ENCODE measurements around the gene SAPCD1.
A peak's percentile ranks its signal among the peaks of the same experiment; 100 is the strongest.

The SAPCD1 gene

DNA sequence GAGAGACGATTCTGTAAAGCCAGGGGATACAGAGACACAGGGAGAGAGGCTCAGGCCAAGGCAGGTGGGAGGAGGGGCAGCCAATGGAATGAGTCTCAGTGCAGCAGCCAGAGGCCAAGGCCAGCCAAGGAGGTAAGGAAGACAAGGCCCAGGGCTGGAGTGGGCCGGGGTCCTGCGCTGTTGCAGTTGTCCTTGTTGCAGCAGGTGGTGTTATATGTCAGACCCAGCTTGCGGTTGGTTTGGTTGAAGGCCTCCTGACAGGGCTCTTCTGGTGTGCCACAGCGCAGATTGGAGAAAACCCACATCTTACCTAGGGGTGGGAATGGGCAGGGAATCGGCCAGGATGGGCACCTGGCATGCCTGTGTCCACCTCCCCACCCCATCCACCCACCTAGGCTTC is 43.5 kb upstream of the SAPCD1 start:
- CTCF ChIA-PET, result no interaction called here

DNA sequence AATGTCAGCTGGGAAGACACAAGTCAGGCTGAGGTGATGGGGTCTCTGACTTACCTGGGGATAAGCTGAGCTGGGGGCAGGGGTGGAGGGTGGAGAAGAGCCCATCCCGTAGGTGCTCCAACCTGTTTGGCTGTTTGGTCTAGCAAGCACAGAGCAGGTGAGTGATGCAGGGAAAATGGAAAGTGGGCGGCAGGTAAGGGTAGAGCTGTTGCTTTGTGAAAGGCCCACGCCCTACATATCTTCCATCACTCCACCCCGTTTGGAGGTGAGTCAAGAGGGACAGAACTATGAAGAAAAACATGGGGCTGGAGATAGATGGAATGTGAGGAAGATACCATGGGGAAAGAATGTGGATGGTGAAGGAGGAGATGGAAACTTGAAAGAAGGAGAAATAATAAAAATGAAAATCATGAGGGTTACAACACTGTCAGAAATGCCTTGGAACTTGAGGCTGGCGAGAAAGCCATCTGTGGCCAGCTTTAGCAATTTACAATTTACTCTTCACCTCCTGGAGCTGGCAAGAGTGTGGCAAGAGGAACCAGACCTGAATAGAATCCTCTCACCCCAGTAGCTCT is 42.2 kb upstream of the SAPCD1 start:
- peaks cover 0 to 30% (median 23%) of the 10 kb centered on the region in 4 experiments for H3K4me1 ChIP-seq (ENCODE audit: control extremely low read depth in 1 of 4, control insufficient read depth in 4 of 4, insufficient read depth in 4 of 4, low read length in 3 of 4)
- no peak overlapping the region for H3K27ac ChIP-seq (ENCODE audit: insufficient read depth in 1 of 2, low read depth in 1 of 2, low read length in 2 of 2, poor library complexity in 1 of 2, severe bottlenecking in 2 of 2)
- ChIA-PET POLR2A (no interaction called here), CTCF (interaction anchor here (0.9 to 2.4 kb wide), 4 partner anchors 9 to 110 kb away, joined by 3 to 6 read pairs (median 4); no protein-coding TSS in a partner anchor)
- no peaks in the 10 kb centered on the region for H3K27me3 ChIP-seq (replicated peaks in 2 of 5; ENCODE audit: control insufficient read depth in 4 of 5, insufficient read depth in 5 of 5, low read length in 4 of 5)
- H3K4me3 ChIP-seq (ENCODE audit: control insufficient read depth in 1 of 7, extremely low read depth in 1 of 7, insufficient read depth in 4 of 7, low read depth in 2 of 7, low read length in 6 of 7), result no peak overlapping the region
- 100% methylated on average over 5 of the region's 5 CpGs for WGBS (ENCODE audit: insufficient coverage)
- peaks cover 0 to 3% (median 1%) of the 10 kb centered on the region in 4 experiments for H3K36me3 ChIP-seq (ENCODE audit: control insufficient read depth in 4 of 4, insufficient read depth in 4 of 4, low read length in 3 of 4)
- H3K9me3 ChIP-seq (ENCODE audit: control extremely low read depth in 1 of 5, control insufficient read depth in 4 of 5, insufficient read depth in 2 of 5, low read depth in 1 of 5, low read length in 4 of 5), result no peaks in the 10 kb centered on the region
- DNase-seq, result no peak

More for the DNA sequence above, 43.5 kb upstream of the SAPCD1 start:
- Histone ChIP-seq H3K4me3 (ENCODE audit: control insufficient read depth in 1 of 7, extremely low read depth in 1 of 7, insufficient read depth in 4 of 7, low read depth in 2 of 7, low read length in 6 of 7) (no peak overlapping the region), H3K36me3 (ENCODE audit: control insufficient read depth in 4 of 4, insufficient read depth in 4 of 4, low read length in 3 of 4) (no peaks in the 10 kb centered on the region), H3K4me1 (ENCODE audit: control extremely low read depth in 1 of 4, control insufficient read depth in 4 of 4, insufficient read depth in 4 of 4, low read length in 3 of 4) (peaks cover 2 to 28% (median 19%) of the 10 kb centered on the region in 4 experiments), H3K9me3 (ENCODE audit: control extremely low read depth in 1 of 5, control insufficient read depth in 4 of 5, insufficient read depth in 2 of 5, low read depth in 1 of 5, low read length in 4 of 5) (no peaks in the 10 kb centered on the region), H3K27me3 (replicated peaks in 2 of 5; ENCODE audit: control insufficient read depth in 4 of 5, insufficient read depth in 5 of 5, low read length in 4 of 5) (no peaks in the 10 kb centered on the region), H3K27ac (ENCODE audit: insufficient read depth in 1 of 2, low read depth in 1 of 2, low read length in 2 of 2, poor library complexity in 1 of 2, severe bottlenecking in 2 of 2) (no peak overlapping the region)
- POLR2A ChIA-PET, result no interaction called here
- no peak for DNase-seq
- WGBS (ENCODE audit: insufficient coverage), result 89% methylated on average over 4 of the region's 6 CpGs

DNA sequence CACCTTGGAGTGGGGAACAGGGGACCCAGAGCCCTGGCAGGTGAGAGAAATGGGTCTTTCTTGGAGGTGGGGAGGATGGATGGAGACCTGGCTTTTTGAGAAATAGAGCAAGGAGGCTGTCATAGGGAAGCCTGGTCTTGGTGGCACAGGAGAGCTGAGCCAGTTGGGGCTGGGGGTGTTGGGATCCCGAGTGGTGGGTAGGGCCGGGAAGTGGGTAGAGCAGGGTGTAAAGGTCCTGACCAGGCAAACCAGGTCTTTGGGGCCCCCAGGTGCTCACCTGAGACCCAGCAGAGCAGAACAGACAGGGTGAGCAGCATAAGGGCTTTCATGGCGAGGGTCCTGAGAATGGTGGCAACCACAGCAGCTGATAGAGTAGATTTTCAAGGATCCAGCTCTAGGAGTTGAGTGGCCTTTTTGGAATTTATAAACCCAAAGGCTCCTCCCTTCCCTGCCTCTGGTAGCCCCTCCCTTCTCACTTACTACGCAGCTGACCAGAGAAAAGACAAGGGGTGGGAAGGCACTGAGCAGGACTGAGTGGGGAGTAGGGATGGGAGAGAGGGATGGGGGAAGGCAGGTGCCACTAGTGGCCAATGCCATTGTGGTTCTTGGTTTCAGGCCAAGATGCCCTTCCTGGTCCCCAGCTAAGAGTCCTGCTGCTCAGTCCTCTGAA is 41.0 kb upstream of the SAPCD1 start, which contains the start of gene LY6G6C:
TSS of gene LY6G6C (minus strand) at position 396 of the 670 bp plus-strand sequence. CDS start at position 329, 67 bp downstream.
- Histone ChIP-seq H3K9me3 (ENCODE audit: control extremely low read depth in 1 of 5, control insufficient read depth in 4 of 5, insufficient read depth in 2 of 5, low read depth in 1 of 5, low read length in 4 of 5) (no peaks in the 10 kb centered on the region), H3K27ac (ENCODE audit: insufficient read depth in 1 of 2, low read depth in 1 of 2, low read length in 2 of 2, poor library complexity in 1 of 2, severe bottlenecking in 2 of 2) (no peak within 1 kb of the TSS), H3K4me1 (ENCODE audit: control extremely low read depth in 1 of 4, control insufficient read depth in 4 of 4, insufficient read depth in 4 of 4, low read length in 3 of 4) (peaks cover 4 to 39% (median 31%) of the 10 kb centered on the region in 4 experiments), H3K27me3 (replicated peaks in 2 of 5; ENCODE audit: control insufficient read depth in 4 of 5, insufficient read depth in 5 of 5, low read length in 4 of 5) (no peaks in the 10 kb centered on the region), H3K36me3 (ENCODE audit: control insufficient read depth in 4 of 4, insufficient read depth in 4 of 4, low read length in 3 of 4) (peaks cover 0 to 13% (median 5%) of the 10 kb centered on the region in 4 experiments), H3K4me3 (ENCODE audit: control insufficient read depth in 1 of 7, extremely low read depth in 1 of 7, insufficient read depth in 4 of 7, low read depth in 2 of 7, low read length in 6 of 7) (no peak within 1 kb of the TSS)
- POLR2A ChIA-PET, result interaction anchor here (0.6 kb wide), 1 partner anchor 8 kb away, joined by 3 read pairs; no protein-coding TSS in a partner anchor
- CTCF ChIA-PET, result interaction anchor here (1.0 to 9.4 kb wide), 6 partner anchors 8 to 92 kb away, joined by 3 to 136 read pairs (median 3); partner anchors contain the start of genes LY6G6D and MSH5
- WGBS (ENCODE audit: insufficient coverage), result 100% methylated on average over 1 of the region's 4 CpGs
- no peak for DNase-seq

DNA sequence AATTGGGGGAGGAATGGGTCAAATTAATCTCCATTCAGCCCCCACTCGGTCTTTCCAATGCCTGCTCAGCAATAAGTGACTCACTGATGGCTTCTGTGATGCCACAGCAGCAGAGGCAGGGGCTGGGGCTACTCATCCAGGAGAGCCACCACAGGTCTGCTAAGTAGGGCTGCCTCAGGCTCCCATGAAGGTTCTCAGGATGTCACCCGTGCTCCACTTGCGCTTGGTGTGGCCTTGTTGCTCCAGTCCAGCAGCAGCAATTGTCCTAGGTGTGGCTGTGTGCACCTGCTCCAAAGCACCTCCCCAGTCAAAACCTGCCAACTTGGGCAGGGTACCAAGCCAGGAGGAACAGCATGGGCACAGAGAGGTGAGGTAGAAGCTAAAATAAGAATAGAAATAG is 40.3 kb upstream of the SAPCD1 start:
- Histone ChIP-seq H3K4me1 (ENCODE audit: control extremely low read depth in 1 of 4, control insufficient read depth in 4 of 4, insufficient read depth in 4 of 4, low read length in 3 of 4) (peaks cover 11 to 46% (median 38%) of the 10 kb centered on the region in 4 experiments), H3K27ac (ENCODE audit: insufficient read depth in 1 of 2, low read depth in 1 of 2, low read length in 2 of 2, poor library complexity in 1 of 2, severe bottlenecking in 2 of 2) (no peak overlapping the region), H3K9me3 (ENCODE audit: control extremely low read depth in 1 of 5, control insufficient read depth in 4 of 5, insufficient read depth in 2 of 5, low read depth in 1 of 5, low read length in 4 of 5) (no peaks in the 10 kb centered on the region), H3K4me3 (ENCODE audit: control insufficient read depth in 1 of 7, extremely low read depth in 1 of 7, insufficient read depth in 4 of 7, low read depth in 2 of 7, low read length in 6 of 7) (no peak overlapping the region), H3K27me3 (replicated peaks in 2 of 5; ENCODE audit: control insufficient read depth in 4 of 5, insufficient read depth in 5 of 5, low read length in 4 of 5) (no peaks in the 10 kb centered on the region), H3K36me3 (ENCODE audit: control insufficient read depth in 4 of 4, insufficient read depth in 4 of 4, low read length in 3 of 4) (peaks cover 0 to 20% (median 8%) of the 10 kb centered on the region in 4 experiments)
- ChIA-PET POLR2A (no interaction called here), CTCF (interaction anchor here (1.0 to 9.4 kb wide), 5 partner anchors 9 to 56 kb away, joined by 3 to 136 read pairs (median 3); partner anchors contain the start of genes LY6G6D and MSH5)
- WGBS (ENCODE audit: insufficient coverage), result 89% methylated on average over 3 of the region's 3 CpGs
- DNase-seq, result no peak

DNA sequence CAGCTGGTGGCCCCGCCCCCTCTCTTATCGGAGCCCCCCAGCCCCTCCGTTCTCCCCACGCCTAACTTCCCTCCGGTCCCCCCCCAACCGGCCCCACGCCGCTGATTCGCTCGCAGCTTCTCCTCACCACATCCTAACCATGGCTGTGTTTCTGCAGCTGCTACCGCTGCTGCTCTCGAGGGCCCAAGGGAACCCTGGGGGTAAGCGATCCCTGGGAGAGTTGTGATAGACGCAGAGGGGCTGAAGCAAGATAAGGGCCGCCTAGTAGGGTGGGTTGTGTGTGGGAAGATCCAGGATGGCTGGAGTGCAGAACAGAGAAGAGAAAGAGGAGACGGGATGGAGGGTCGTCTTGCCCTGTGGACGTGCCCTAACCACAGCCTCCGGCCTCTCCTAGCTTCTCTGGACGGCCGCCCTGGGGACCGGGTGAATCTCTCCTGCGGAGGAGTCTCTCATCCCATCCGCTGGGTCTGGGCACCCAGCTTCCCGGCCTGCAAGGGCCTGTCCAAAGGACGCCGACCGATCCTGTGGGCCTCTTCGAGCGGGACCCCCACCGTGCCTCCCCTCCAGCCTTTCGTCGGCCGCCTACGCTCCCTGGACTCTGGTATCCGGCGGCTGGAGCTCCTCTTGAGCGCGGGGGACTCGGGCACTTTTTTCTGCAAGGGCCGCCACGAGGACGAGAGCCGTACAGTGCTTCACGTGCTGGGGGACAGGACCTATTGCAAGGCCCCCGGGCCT is 39.0 kb upstream of the SAPCD1 start, which contains the start of gene MPIG6B:
TSS of gene MPIG6B (plus strand) at position 129 of the 735 bp plus-strand sequence. CDS start at position 140, 11 bp downstream.
- peaks cover 11 to 58% (median 50%) of the 10 kb centered on the region in 4 experiments for H3K4me1 ChIP-seq (ENCODE audit: control extremely low read depth in 1 of 4, control insufficient read depth in 4 of 4, insufficient read depth in 4 of 4, low read length in 3 of 4)
- H3K27me3 ChIP-seq (replicated peaks in 2 of 5; ENCODE audit: control insufficient read depth in 4 of 5, insufficient read depth in 5 of 5, low read length in 4 of 5), result no peaks in the 10 kb centered on the region
- ChIA-PET POLR2A (interaction anchor here (0.6 to 2.6 kb wide), 4 partner anchors 12 to 244 kb away, joined by 3 to 21 read pairs (median 12); partner anchors contain the start of gene MSH5), CTCF (interaction anchor here (0.6 to 19.7 kb wide), 13 partner anchors 10 to 106 kb away, joined by 3 to 268 read pairs (median 5); partner anchors contain the start of genes LY6G6D, LY6G6F, MSH5 and SAPCD1)
- peak in 2 of 3 donors; percentile 73 to 80 for DNase-seq
- H3K36me3 ChIP-seq (ENCODE audit: control insufficient read depth in 4 of 4, insufficient read depth in 4 of 4, low read length in 3 of 4), result peaks cover 0 to 23% (median 9%) of the 10 kb centered on the region in 4 experiments
- no peaks in the 10 kb centered on the region for H3K9me3 ChIP-seq (ENCODE audit: control extremely low read depth in 1 of 5, control insufficient read depth in 4 of 5, insufficient read depth in 2 of 5, low read depth in 1 of 5, low read length in 4 of 5)
- peak within 1 kb of the TSS; percentile 33 to 65 for H3K27ac ChIP-seq (ENCODE audit: insufficient read depth in 1 of 2, low read depth in 1 of 2, low read length in 2 of 2, poor library complexity in 1 of 2, severe bottlenecking in 2 of 2)
- H3K4me3 ChIP-seq (ENCODE audit: control insufficient read depth in 1 of 7, extremely low read depth in 1 of 7, insufficient read depth in 4 of 7, low read depth in 2 of 7, low read length in 6 of 7), result peak within 1 kb of the TSS in 5 of 7 experiments; percentile 27 to 69 (median 56)
- WGBS (ENCODE audit: insufficient coverage), result 41% methylated on average over 42 of the region's 46 CpGs

DNA sequence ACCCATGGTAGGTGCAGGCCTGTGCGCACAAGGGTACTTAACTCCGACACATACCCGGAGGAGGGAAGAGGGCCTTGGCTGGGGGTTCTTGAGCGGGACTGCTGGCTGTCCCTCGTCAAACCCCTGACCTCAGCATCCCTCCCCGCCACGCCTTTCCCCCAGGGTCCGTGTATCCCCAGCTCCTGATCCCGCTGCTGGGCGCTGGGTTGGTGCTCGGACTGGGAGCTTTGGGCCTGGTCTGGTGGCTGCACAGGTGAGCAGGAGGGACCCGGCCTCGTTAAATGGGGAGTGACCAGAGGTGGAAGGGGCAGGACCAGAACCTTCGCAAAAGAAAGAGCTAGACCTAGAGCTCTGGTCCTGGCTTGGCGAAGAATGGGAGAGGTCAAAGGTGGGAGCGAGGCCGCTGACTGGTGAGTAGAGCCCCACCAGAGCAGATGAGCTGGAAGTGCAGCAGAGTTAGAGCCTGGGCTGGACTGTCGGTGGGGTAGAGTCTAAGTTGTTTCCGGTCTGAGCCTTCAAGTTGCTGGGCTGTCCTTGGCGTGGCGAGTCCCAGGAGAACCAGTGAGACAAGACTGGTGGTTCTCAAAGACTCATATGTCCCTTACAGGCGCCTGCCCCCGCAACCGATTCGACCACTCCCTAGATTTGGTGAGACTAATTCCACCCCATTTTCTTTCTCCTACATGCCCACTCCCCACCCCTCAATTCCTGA is 38.3 kb upstream of the SAPCD1 start:
- Histone ChIP-seq H3K36me3 (ENCODE audit: control insufficient read depth in 4 of 4, insufficient read depth in 4 of 4, low read length in 3 of 4) (peaks cover 0 to 26% (median 9%) of the 10 kb centered on the region in 4 experiments), H3K27me3 (replicated peaks in 2 of 5; ENCODE audit: control insufficient read depth in 4 of 5, insufficient read depth in 5 of 5, low read length in 4 of 5) (no peaks in the 10 kb centered on the region), H3K4me3 (ENCODE audit: control insufficient read depth in 1 of 7, extremely low read depth in 1 of 7, insufficient read depth in 4 of 7, low read depth in 2 of 7, low read length in 6 of 7) (peak overlapping the region in 4 of 7 experiments; percentile 32 to 69 (median 62)), H3K4me1 (ENCODE audit: control extremely low read depth in 1 of 4, control insufficient read depth in 4 of 4, insufficient read depth in 4 of 4, low read length in 3 of 4) (peaks cover 13 to 65% (median 57%) of the 10 kb centered on the region in 4 experiments), H3K9me3 (ENCODE audit: control extremely low read depth in 1 of 5, control insufficient read depth in 4 of 5, insufficient read depth in 2 of 5, low read depth in 1 of 5, low read length in 4 of 5) (no peaks in the 10 kb centered on the region), H3K27ac (ENCODE audit: insufficient read depth in 1 of 2, low read depth in 1 of 2, low read length in 2 of 2, poor library complexity in 1 of 2, severe bottlenecking in 2 of 2) (peak overlapping the region in 1 of 2 experiments; percentile 65)
- no peak for DNase-seq
- ChIA-PET POLR2A (interaction anchor here (1.2 to 2.6 kb wide), 3 partner anchors 12 to 107 kb away, joined by 6 to 21 read pairs (median 16); partner anchors contain the start of gene MSH5), CTCF (interaction anchor here (1.0 to 19.7 kb wide), 14 partner anchors 9 to 106 kb away, joined by 3 to 268 read pairs (median 6); partner anchors contain the start of genes LY6G6D, LY6G6F, MSH5 and SAPCD1)
- WGBS (ENCODE audit: insufficient coverage), result 90% methylated on average over 22 of the region's 25 CpGs
